Choroid plexus epithelial cell (primary cell): ENCODE results near the gene IL11.

Source experiments
- DNase-seq: peaks from one replicate; pipeline ENCODE4 v3.0.0-alpha.2; 2010; ENCODE audit warnings: low read depth
- H3K4me3 ChIP-seq: 2 replicates; pipeline ENCODE4 v1.5.1; 2011; ENCODE audit warnings: low read depth, mild to moderate bottlenecking, control low read depth, low read length, moderate library complexity
- CTCF ChIP-seq: conservative IDR thresholded peaks from 2 replicates; pipeline ENCODE4 v1.5.1; 2011; ENCODE audit warnings: low read depth, mild to moderate bottlenecking, control low read depth, inconsistent platforms, low read length, moderate library complexity

IL11 gene

GRCh38 chr19:55362174-55362989 lies 7.9 kb downstream of the IL11 start:
- H3K4me3 ChIP-seq = no peak overlapping the region
- TF ChIP-seq CTCF = no peak
- no peak for DNase-seq

- TF ChIP-seq CTCF = no peak
- no peak overlapping the region for H3K4me3 ChIP-seq
- DNase-seq = no peak
Measured at GRCh38 chr19:55360902-55361301, 9.4 kb downstream of the IL11 start.

- TF ChIP-seq CTCF = no peak
- no peak for DNase-seq
- no peak overlapping the region for H3K4me3 ChIP-seq
Measured at GRCh38 chr19:55358943-55359908, 11.0 kb downstream of the IL11 start.

- no peak for DNase-seq
- TF ChIP-seq CTCF = no peak
- no peak overlapping the region for H3K4me3 ChIP-seq
Measured at GRCh38 chr19:55358493-55358892, 11.8 kb downstream of the IL11 start.

- DNase-seq = no peak
- no peak for TF ChIP-seq CTCF
- no peak overlapping the region for H3K4me3 ChIP-seq
Measured at GRCh38 chr19:55355213-55355821, 14.9 kb downstream of the IL11 start.

GRCh38 chr19:55354698-55355212 lies 15.5 kb downstream of the IL11 start, which contains the start of gene COX6B2:
Gene COX6B2 (minus strand): TSS chr19:55354719. CDS start chr19:55354521, 198 bp downstream.
- H3K4me3 ChIP-seq = peak within 1 kb of the TSS; percentile 59
- TF ChIP-seq CTCF = no peak
- no peak for DNase-seq
